HG02610 (cell line): ENCODE data around the gene ACSL6.

Experiments used
- ATAC-seq: cut with Tn5 transposase; IDR thresholded peaks from one replicate; pipeline ENCODE4 v1.9.1; 2021; ENCODE audit warnings: mild to moderate bottlenecking, moderate library complexity; ENCODE audit not compliant: unreplicated experiment

ACSL6 gene

DNA sequence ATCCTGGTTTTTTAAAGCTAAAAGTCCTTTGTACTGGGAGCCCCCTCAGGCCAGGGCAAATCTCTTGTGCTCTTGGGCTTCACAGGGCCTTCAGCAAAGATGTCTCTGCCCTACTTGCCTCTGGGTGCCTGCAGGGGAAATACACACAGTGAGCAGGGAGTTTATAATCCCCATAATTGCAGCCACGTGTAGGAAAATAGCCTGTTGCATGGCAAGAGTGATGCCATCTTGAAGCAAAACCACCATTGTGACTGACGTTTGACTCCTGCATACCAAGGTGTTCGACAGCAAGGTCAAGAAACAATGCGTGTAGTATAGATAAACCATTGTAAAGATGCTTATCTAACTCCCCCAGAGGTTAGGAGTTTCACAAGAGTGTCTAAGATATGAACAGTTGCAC is 37.6 kb upstream of the ACSL6 start:
- no peak for ATAC-seq

GRCh38 chr5:132046880-132047299 is 35.4 kb upstream of the ACSL6 start:
- no peak for ATAC-seq

DNA sequence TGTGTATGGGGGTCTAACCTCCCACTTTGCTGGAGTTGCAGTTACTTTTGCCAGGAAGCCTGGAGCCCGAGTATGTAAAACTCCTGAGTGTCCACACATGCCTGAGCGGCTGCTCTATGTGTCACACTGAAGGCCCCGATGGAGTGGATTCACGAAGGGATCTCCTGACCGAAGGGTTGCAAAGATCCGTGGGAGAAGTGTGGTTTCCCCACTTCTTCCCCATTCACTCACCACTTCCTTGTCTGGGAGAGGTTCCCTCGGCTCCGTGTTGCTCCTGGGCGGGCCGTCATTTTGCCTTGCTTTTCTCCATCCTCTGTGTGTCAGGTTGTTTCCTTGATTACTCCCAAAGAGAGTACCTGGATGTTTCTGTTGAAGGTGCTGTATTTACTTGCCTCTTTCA is 32.7 kb upstream of the ACSL6 start:
- ATAC-seq = no peak

DNA sequence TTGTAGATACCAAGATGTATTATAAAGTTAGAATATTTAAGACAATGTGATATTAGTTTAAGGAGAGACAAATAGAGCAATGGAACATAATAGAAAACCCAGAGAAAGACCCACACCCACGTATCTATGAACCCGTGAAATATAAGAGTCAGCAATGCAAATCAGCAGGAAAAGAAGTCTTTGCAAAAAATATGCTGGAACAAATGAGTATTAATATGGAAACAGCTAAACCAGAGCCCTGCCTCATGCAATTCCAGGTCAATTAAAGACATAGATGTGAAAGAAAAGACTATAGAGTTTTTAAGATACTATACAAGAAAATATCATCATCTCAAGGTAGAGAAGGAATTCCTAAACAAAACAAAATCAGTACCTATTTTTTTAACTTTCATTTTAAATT is 25.9 kb upstream of the ACSL6 start:
- ATAC-seq = no peak

DNA sequence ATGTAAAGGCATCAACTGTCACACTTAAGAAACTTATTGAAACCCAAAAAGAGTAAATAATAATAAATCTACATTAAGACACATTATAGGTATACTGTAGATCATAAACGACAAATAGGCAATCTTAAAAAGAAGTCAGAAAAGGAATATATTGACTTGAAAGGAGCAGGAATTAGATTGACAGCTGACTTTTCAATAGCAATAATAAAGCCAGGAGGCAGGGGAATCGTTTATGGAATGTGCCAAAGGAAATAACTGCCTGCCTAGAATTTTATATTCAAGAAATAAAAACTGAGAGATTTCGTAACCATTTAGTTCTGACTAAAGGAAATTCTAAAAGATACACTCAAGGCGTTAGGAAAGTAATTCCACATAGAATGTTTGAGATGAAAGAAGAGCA is 21.7 kb upstream of the ACSL6 start:
- no peak for ATAC-seq

DNA sequence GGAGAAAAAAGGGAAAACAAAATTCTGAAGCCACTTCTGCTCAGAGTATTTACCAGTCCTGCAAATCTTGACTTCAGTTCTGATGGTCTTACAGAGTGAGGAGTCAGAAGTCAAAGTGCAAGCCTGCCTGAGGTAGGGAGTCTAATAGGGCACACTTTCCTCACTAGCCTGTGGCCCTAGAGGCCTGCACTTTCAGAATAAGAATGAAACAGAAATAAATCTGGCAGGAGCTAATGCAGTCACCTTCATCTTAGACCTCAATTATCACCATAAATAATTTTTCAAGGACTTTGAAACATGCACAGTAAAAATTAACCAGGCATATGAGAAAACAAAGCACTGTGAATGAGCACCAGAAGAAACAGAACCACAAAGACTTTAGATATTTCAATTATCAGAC is 20.7 kb upstream of the ACSL6 start:
- no peak for ATAC-seq

DNA sequence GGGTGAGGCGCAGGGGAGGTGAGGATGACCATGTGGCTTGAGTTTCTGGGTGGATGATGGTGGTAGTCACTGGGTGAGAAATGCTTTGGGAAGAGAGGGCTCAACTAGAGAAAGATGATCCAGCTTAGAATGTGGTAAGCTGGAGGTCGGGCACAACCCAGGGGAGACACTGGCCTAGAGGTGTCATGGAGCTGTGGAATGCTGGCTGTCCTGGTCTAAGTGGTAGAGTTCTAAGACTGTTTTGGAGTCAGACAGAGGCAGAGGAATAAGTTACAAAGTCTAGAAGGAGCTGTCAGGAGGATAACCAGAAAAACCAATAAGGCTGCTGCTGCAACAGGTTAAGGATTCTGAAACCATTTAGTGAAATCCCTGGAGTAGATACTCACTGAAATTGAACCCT is 19.2 kb upstream of the ACSL6 start:
- no peak for ATAC-seq

GRCh38 chr5:132029609-132030330 is 18.3 kb upstream of the ACSL6 start:
- ATAC-seq = no peak

DNA sequence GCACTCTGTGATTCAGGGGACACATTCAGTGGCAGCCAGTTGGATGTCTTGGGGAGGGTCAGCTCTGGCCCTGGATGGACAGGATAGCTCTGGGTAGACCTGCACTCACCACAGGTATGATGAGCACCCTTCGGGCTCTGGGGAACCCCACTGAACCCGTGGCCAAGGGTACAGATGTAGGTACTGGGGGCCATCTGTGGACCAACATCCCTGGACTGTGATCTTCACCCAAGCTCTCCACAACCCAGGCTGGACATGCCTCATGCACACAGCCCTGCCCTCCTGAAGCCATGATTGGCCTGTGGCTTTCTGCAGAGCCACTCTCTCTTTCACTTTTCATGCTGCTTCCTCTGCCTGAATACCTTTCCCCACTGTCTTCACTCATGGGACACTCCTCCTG is 15.6 kb upstream of the ACSL6 start:
- peak; percentile 43 for ATAC-seq

DNA sequence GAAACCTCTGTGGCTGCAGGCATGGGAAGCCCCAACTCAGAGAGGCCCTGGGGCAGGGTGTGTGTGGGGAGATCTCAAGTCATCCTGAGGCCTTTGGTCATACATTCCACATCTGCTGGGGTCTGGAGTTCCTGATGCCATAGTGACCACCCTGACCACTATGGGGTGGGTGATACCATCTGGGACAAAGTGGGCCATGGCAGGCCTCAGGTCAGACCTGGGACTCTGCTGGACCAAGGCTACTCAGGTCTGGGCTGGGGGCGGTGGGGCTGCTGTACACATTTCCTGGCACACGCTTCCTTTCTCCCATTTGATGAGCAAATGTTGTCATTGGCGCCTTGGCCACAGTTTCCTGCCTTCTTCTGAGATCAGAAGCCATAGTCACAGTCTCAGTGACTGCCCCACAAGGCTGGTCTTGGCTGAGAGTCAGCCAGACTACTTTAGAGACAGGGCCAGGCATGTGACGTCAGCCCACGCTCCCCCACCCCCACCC is 15.1 kb upstream of the ACSL6 start:
- no peak for ATAC-seq

- no peak for ATAC-seq
Observed at GRCh38 chr5:132025403-132025971, 14.0 kb upstream of the ACSL6 start.

GRCh38 chr5:132024789-132025402 is 13.4 kb upstream of the ACSL6 start:
- no peak for ATAC-seq

DNA sequence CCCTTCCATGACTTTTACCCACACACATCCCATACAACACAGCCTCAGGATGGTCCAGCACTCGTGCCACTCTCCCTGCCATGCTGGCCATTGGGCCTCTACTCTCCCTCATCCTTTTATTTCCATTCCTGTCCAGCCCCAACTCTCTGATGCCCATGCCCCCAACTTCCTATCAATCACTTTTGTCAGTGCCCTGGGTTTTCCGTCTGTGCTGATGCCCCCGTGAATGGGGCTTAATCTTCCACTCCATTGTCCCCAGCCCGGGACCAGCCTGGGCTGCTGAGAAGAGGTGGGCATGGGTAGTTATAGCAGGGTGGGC is 12.6 kb upstream of the ACSL6 start:
- no peak for ATAC-seq

DNA sequence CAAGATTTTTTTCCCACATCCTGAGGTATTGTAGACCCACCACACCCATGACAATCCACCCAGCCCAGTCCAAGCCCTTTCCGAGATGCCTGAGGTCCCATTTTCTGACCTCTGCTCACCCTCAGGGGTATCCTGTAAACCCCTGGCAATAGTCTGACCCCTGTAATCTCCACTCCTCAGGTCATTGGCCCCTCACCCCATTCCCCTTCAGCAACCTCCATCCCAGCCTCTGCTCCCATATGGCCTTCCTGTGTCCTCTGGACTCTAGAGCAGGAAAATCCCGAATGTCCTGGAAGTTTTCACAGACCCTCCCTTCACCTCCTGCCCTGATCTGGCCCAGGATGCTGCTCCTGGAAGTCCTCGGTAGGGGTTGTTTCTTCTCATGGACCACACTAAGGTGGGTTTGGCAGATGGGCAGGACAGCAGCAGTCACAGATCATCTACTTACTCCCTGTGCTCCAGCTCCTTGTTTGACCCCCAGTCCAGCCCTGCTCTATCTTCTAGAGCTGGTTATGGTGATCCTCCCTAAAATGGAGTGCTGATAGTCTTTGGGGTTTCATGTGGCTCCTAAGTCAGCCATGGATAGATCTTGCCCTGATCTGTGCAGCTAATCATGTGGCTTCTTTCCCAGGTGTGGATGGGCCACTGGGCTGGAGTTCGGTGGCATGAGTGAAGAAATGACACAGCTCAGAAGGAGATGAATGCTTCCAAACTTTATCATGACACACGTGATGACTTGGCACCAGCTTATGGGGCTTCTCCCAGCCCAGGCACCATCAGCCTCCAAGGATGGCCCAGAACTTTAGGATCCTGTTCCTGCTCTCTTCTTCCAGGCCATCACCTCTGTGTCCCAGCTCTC is 12.0 kb upstream of the ACSL6 start:
- ATAC-seq = no peak

DNA sequence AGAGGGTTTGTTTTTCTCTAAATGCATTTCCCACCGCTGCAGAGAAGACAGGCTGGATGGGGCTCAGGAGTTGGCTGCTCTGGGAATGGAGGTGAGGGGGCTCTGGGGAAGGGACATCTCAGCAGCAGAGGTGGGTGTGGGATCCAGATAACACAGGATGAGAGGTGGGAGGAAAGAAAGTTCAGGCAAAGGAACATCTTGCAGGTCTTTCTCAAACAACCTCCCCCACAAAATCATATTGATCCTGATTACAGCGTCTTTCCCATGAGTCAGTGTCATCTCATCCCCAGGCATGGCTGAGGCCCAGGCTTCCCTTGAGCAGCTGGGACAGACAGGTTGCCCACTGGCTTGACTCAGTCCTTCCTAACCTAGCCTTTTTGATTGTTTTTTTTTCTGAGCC is 11.3 kb upstream of the ACSL6 start:
- ATAC-seq = no peak

DNA sequence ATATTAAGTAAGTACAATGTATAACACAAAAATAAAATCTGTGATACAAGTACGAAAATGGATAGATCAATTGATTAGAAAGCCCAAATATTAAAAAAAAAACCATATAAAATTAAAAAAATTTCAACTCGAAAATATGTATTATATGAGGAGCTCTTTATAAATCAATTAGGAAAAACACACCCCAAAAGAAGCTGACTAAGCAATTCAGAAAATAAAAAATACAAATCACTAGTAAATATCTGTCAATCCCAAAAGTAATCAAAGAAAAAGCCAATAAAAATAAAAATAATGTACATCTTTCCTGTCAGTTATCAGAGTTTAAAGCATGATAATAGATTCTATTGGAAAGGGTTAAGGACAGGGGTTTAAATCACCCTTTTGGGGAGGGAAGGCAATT is 10.2 kb upstream of the ACSL6 start:
- no peak for ATAC-seq

DNA sequence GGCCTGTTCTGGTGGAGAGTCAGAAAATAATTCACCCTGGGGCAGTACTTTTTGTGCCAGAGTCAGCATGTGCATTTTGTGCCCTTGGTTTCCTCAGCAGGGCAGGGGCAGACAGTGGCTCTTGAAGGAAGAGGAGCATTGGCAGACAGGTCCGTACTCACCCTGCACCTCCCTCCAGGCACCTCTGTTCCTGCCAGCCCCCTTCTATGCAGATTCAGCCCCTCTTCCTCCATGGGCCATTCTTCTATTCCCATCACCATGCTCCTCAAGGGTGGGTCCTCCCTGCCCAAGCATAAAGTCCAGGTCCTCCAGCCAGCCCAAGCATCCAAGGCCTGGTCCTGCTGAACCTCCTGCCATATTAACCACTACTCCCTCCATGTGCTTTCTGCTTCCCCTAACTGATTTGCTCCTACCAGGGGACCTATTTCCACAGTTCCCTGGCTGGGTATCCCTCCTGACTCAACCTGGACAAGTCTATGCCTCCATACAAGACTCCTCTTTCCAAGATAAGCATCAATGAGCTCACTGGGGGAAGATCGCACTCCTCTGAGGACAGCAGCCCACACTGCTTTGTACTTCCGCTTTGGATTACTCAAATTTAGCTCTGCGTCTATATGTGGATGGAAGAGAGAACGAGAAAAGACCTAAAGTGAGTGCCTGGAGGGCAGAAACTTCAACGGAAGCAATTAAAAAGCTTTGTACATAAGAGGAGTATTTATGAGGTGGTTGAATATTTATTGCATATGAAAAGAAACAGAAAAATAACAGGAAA is 9.3 kb upstream of the ACSL6 start:
- ATAC-seq = peak; percentile 5

GRCh38 chr5:132019857-132020555 is 8.5 kb upstream of the ACSL6 start:
- peak; percentile 98 for ATAC-seq

DNA sequence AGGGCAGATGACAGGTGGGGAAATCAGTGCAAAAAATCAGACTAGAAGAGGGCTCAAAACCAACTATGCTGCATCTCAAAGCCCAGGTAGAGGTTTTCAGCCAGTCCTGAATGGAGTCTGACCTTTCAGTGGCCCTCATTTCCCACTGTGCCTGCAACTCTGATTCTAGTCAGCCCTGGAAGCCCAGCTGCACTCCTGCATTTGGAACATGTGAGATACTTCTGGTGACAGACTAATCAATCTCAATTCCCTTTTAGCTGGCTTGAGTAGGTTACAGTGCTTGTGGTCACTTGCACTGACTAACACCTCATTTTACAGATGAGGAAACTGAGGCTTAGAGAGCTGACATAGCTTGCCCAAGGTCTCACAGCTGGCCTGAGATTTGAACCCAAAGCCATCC is 7.9 kb upstream of the ACSL6 start:
- no peak for ATAC-seq
